Hematopoietic multipotent progenitor cell treated with erythropoietin and hydrocortisone succinate and interleukin-3 and kit ligand, for 4 days (in vitro differentiated cells): ENCODE data around the gene SERPINI1.

Source experiments
- DNase-seq: peaks from one replicate; pipeline ENCODE4 v3.0.0-alpha.2; 2015

SERPINI1 gene, protein sequence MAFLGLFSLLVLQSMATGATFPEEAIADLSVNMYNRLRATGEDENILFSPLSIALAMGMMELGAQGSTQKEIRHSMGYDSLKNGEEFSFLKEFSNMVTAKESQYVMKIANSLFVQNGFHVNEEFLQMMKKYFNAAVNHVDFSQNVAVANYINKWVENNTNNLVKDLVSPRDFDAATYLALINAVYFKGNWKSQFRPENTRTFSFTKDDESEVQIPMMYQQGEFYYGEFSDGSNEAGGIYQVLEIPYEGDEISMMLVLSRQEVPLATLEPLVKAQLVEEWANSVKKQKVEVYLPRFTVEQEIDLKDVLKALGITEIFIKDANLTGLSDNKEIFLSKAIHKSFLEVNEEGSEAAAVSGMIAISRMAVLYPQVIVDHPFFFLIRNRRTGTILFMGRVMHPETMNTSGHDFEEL

DNA sequence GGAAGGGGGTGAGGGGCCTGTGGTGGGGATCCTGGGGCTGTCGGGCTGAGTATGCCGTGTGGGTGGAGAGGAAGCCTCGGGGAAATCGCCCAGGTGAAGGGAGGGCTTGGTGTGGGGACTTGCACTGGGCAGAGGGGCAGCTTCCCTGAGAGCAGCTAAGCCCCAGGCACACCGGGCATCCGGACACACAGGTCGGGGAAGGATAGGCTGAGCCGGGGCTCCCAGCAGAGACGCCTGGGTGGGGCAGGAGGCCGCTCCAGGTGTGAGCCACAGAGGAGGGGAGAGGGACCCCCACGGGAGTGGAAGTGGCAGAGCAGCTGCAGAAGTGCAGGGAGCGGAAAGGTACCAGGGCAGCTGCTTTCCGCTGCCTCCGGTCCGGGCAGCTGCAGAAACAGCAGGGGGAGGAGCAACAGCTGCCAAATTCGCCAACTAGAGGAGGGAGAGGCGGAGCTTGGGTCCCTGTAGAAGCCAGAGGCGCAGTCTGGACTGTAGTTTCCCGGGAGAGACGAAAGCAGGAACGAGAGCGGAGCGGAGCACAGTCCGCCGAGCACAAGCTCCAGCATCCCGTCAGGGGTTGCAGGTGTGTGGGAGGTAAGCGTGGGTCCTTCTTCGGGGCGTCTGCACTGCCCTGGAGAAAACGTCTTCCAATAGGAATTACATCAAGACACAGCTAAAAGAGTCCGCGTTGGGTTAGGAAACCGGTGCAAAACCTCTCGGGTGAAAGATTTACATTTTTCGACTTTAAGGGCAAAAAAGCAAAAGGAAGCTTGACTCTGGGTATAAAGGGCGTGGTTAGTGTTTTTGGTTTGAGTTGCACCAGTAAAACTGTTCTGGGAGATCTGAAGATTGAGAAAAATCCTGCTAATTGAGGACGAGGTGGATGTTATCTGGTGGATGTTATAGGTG lies at the start of gene SERPINI1:
Gene SERPINI1, plus strand, starts transcription at position 489 of the 906 bp plus-strand sequence. CDS start 53,408 bp downstream, outside the sequence.
- peak; percentile 96 for DNase-seq

GRCh38 chr3:167691366-167691765 lies 44.2 kb upstream of the SERPINI1 start:
- peak; percentile 89 for DNase-seq

DNA sequence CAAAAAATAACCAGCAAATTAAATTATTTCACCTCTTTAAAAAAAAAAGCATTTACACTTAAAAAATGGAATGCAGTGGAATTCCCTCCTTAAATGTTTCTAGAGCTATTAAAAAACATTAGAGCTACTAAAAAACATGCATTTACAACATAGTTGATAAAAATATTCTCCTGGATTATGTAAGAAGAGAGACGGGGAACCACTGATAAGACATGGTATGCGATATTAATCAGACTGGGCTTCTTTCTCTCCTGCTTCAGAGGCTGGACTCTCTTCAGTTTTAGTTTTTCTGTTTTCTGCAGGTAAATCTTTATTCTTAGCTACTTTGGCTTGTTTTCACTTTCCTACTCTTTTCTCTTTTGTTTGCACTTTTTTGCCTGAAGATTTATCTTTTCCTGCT lies 41.4 kb upstream of the SERPINI1 start:
- DNase-seq = peak; percentile 19

DNA sequence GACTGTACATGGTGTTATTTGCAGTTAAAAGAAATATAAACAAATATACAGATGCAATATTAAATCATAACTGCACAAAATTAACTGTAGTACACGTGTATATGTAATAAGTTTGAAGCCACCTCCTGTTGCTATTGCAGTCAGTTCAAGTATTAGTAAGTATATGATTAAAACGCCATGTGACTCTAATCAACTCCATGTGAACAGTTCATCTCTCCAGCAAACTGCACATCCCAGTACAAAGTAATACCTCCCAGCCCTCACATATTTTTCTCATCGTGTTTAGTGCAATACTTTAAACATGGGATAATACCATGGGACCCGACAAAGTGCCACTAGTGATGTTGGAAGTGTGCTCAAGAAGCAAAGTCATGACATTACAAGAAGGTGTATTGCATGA lies 35.5 kb upstream of the SERPINI1 start:
- no peak for DNase-seq

DNA sequence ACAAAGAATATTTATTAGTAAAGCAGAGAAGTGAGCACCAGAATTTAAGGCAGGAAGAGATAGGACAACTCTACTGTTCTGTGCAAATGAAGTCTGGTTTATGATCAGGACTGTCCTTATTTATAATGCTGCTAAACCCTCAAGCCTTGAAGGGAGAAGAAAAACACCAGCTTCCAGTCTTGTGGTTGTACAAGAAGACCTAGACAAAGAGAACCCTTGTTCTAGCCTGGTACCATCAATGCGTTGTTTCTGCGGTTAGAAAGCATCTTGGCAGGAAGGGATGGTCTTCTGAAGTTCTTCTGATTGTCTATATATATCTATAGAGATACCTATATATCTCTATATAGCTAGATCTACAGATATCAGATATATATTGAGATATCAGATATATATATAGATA lies 34.6 kb upstream of the SERPINI1 start:
- no peak for DNase-seq

DNA sequence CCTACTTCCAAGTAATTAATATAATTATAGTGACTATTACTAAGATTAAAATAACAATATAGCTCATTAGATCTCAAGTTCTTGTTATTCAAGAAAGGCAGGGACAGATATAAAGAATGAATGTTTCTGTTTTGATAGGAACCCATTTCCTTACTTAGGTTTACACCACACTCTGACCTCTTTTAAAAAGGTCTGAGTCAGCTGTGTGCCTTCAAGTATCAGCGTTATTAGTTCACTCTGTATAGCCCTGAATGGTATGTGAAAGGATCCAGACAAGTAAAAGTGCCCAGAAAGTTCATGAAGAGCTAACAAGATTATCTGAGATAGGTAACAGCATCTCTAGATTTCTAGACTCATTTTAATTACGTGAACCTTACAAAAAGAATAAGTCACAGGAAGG lies 29.7 kb upstream of the SERPINI1 start:
- DNase-seq = no peak

- DNase-seq = no peak
Observed at GRCh38 chr3:167709690-167710089, 25.8 kb upstream of the SERPINI1 start.

GRCh38 chr3:167710552-167710951 lies 25.0 kb upstream of the SERPINI1 start:
- no peak for DNase-seq

DNA sequence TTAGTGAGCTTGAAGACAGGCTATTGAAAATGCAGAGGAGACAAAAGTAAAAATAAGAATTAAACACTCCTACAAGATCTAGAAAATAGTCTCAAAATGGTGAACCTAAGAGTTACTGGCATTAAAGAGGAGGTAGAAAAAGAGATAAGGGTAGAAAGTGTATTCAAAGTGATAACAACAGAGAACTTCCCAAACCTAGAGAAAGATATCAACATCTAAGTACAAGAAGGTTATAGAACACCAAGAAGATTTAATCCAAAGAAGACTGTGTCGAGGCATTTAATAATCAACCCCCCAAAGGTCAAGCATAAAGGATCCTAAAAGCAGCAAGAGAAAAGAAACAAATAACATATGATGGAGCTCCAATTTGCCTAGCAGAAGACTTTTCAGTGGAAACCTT lies 24.1 kb upstream of the SERPINI1 start:
- DNase-seq = no peak

GRCh38 chr3:167712445-167712844 lies 23.1 kb upstream of the SERPINI1 start:
- no peak for DNase-seq

GRCh38 chr3:167714871-167715270 lies 20.6 kb upstream of the SERPINI1 start:
- DNase-seq = no peak

GRCh38 chr3:167716920-167717319 lies 18.6 kb upstream of the SERPINI1 start:
- no peak for DNase-seq

GRCh38 chr3:167718582-167718981 lies 16.9 kb upstream of the SERPINI1 start:
- DNase-seq = no peak

DNA sequence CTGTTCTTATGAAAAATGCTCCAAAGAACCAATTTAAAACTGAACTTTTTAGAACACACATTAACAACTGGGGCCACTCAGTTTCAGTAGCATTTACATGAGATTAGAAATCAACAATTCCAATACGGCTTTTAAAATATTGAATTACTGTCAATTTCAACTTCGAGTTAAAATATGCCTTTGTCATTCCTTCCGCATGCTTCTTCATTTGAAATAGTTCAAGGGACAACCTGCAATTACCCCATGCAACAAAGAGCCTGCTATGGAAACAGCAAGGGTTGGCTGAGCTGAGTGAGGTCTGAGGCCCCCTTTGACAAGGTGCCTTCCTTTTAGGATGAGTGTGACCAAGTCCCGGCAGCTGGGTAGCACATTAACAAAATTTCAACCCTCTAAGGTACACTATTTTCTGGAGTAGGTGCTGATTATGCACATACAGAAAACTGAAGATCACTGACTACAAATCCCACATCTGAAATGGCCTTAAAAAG lies 12.5 kb upstream of the SERPINI1 start:
- DNase-seq = no peak

GRCh38 chr3:167723872-167724271 lies 11.6 kb upstream of the SERPINI1 start:
- peak; percentile 96 for DNase-seq

- no peak for DNase-seq
Observed at GRCh38 chr3:167728176-167728575, 7.3 kb upstream of the SERPINI1 start.

- peak; percentile 49 for DNase-seq
Observed at GRCh38 chr3:167728632-167729323, 6.7 kb upstream of the SERPINI1 start.

- DNase-seq = no peak
Observed at GRCh38 chr3:167729591-167729990, 5.9 kb upstream of the SERPINI1 start.

GRCh38 chr3:167731393-167731792 lies 4.1 kb upstream of the SERPINI1 start:
- DNase-seq = no peak

DNA sequence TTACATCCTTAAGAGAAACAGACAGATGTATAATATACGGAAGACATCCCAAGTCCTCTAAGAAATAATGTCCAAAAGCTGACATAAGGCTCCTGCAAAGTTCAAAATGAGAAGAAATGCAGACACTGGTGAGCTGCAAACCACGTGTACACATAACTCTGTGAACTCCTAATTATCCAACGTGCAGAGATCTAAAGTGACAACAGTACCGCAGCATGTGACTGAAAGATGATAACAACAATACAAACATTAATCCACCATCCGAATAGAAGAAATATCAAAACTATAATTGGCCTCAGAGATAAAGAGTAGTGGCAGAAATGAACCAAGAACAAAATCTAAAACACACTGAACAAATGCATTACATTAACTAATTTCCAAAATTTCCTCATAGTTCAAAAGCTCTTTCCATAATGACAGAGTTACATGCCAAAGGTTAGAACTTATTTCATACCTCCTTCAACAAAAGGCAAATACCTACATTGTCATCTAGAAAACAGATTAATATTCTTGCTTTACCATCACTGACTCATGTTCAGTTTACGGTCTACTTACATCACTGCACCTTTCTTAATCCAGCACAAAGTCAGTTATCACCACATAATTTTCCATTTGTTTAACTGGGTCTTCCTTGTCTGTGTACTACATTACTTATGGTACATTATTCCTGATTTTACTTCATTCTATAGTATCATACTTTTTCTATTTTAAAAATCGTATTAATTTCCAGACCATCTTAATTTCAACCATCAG lies 3.0 kb upstream of the SERPINI1 start:
- DNase-seq = no peak

- no peak for DNase-seq
Observed at GRCh38 chr3:167733961-167734497, 1.5 kb upstream of the SERPINI1 start.
